Activated CD8-positive, alpha-beta T cell treated with anti-CD3 and anti-CD28 coated beads, Interleukin-2, amount 10 ng/mL, durations not matched to agents 7 days and 5 days (primary cell): ENCODE data around the gene ZNF77. TPM values are rescaled to one million over a fixed set of nuclear protein-coding genes. Genes with fewer than 3 reads are reported as not detected.

Experiments used
- ATAC-seq: fragments of 150-1000 bp; cut with Tn5 transposase; one replicate; pipeline ENCODE4 v1.10.0; 2021; ENCODE audit warnings: moderate library complexity
- CTCF ChIA-PET: fragments of 350-600 bp; sonication (Branson Sonifier 250); formaldehyde crosslinking; loops from one replicate; lab custom pipeline; 2021; ENCODE audit warnings: antibody characterized with exemption; lab: Charles Lee
- POLR2A ChIA-PET: fragments of 350-600 bp; sonication (Branson Sonifier 250); formaldehyde crosslinking; loops from one replicate; lab custom pipeline; 2021; ENCODE audit warnings: antibody characterized with exemption; lab: Charles Lee
- DNase-seq: peaks from one replicate; pipeline ENCODE4 v3.0.0-alpha.2; 2020
- H3K27ac Mint-ChIP-seq: one replicate; pipeline ENCODE4 v1.8.0; 2021; ENCODE audit warnings: mild to moderate bottlenecking, mixed read lengths
- H3K27me3 Mint-ChIP-seq: one replicate; pipeline ENCODE4 v1.8.0; 2021; ENCODE audit warnings: low read depth, mixed read lengths
- H3K36me3 Mint-ChIP-seq: one replicate; pipeline ENCODE4 v1.8.0; 2021; ENCODE audit warnings: low read depth, mixed read lengths
- H3K4me1 Mint-ChIP-seq: one replicate; pipeline ENCODE4 v1.8.0; 2021; ENCODE audit warnings: low read depth, mixed read lengths
- H3K4me3 Mint-ChIP-seq: one replicate; pipeline ENCODE4 v1.8.0; 2021; ENCODE audit warnings: mild to moderate bottlenecking, mixed read lengths
- H3K9me3 Mint-ChIP-seq: one replicate; pipeline ENCODE4 v1.8.0; 2022; ENCODE audit warnings: mixed read lengths; ENCODE audit not compliant: insufficient read depth
- total RNA-seq, 2 experiments: library from RNA; stranded (reverse); gene quantifications; one replicate each; pipeline ENCODE4 v1.2.3, GENCODE V29; 2021

Gene ZNF77
- total RNA-seq, 2 experiments from 2014 or later = 3.7 to 4.3 TPM

DNA sequence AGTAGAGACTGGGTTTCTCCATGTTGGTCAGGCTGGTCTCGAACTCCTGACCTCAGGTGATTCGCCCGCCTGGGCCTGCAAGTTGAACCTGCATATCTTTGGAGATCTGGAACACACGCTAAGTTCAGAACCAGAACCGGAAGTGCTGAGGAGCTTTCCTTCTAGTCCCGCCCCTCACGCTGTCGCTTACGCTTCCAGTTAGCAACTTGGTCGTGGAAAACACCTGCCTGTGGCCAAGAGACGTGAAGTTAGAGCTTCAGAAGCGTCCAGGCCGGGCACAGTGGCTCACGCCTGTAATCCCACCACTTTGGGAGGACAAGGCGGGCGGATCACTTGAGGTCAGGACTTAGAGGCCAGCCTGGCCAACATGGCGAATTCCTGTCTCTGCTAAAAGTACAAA, 59.0 kb downstream of the ZNF77 start:
- Mint-ChIP-seq H3K9me3 (no peaks in the 10 kb centered on the region), H3K4me1 (peaks cover 5% of the 10 kb centered on the region), H3K4me3 (no peak overlapping the region), H3K27ac (no peak overlapping the region), H3K36me3 (no peaks in the 10 kb centered on the region), H3K27me3 (no peaks in the 10 kb centered on the region)
- no peak for ATAC-seq
- ChIA-PET CTCF (interaction anchor here (1.4 to 1.8 kb wide), 2 partner anchors 38 to 65 kb away, joined by 3 to 5 read pairs; no protein-coding TSS in a partner anchor), POLR2A (no interaction called here)
- DNase-seq = no peak

DNA sequence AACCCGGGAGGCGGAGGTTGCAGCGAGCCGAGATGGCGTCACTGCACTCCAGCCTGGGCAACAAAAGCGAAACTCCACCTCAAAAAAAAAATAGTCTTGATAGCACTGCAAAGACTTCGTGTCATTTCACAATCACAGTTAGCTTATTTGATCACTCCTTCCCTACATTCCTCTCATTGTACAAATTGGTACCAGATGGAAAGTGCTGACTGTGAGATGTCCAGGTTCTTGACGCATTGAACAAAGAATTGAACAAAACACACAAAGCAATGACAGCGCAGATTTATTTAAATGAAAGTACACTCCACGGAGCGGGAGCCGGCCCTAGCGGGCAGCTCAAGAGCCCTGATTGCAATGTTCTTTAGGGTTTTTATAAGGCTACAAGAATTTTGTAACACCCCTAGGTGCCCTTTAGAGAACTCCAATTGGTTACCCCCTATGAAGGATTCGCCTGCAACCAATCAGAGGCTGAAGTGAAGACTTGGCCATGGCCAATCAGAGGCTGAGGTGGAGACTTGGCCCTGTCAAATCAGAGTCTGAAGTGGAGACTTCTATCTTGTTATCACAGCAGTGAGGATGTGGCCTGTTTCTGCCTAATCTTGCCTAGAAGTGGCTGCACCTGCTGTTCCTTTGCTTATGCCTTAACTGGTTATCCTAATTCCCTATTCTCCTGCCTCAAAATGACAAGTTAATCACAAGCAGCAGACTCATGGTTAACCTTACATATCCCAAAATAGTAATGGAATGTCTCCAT, 60.9 kb downstream of the ZNF77 start:
- no peaks in the 10 kb centered on the region for H3K27me3 Mint-ChIP-seq
- ATAC-seq (no peak), DNase-seq (no peak)
- H3K36me3 Mint-ChIP-seq = no peaks in the 10 kb centered on the region
- H3K4me1 Mint-ChIP-seq = peaks cover 5% of the 10 kb centered on the region
- no peaks in the 10 kb centered on the region for H3K9me3 Mint-ChIP-seq
- ChIA-PET POLR2A (no interaction called here), CTCF (no interaction called here)
- no peak overlapping the region for H3K4me3 Mint-ChIP-seq
- H3K27ac Mint-ChIP-seq = no peak overlapping the region

Other genes with a start within 250 kb of the ZNF77 start
- gene GNG7, start 242.3 kb downstream of the ZNF77 start, total RNA-seq = under 1 TPM; 0.08 to 0.13 TPM
- not detected for gene DIRAS1, start 223.6 kb downstream of the ZNF77 start, total RNA-seq
- 10 to 100 TPM; 28.1 to 38.2 TPM for gene SLC39A3, start 205.0 kb downstream of the ZNF77 start, total RNA-seq
- 10 to 100 TPM; 51.0 to 51.1 TPM for gene SGTA, start 161.7 kb downstream of the ZNF77 start, total RNA-seq
- 100 to 1,000 TPM; 106 to 121 TPM for gene THOP1, start 159.5 kb downstream of the ZNF77 start, total RNA-seq
- 1 to 10 TPM; 2.1 to 2.5 TPM for gene ZNF554, start 125.1 kb downstream of the ZNF77 start, total RNA-seq
- gene ZNF555, start 103.5 kb downstream of the ZNF77 start, total RNA-seq = 1 to 10 TPM; 1.9 to 2.6 TPM
- gene ZNF556, start 77.6 kb downstream of the ZNF77 start, total RNA-seq = not detected
- 1 to 10 TPM; 4.0 to 4.5 TPM for gene ZNF57, start 44.0 kb downstream of the ZNF77 start, total RNA-seq
- gene TLE6, start 32.6 kb upstream of the ZNF77 start, total RNA-seq = 1 to 10 TPM; 2.0 to 2.7 TPM
- gene TLE2, start 84.3 kb upstream of the ZNF77 start, total RNA-seq = under 1 TPM; 0.24 to 0.57 TPM
- gene TLE5, start 117.5 kb upstream of the ZNF77 start, total RNA-seq = 100 to 1,000 TPM; 635 to 655 TPM
- under 1 TPM; 0.08 to 0.71 TPM for gene GNA11, start 149.4 kb upstream of the ZNF77 start, total RNA-seq
- gene GNA15, start 191.1 kb upstream of the ZNF77 start, total RNA-seq = 10 to 100 TPM; 23.8 to 24.5 TPM
- 100 to 1,000 TPM; 140 TPM for gene S1PR4, start 233.8 kb upstream of the ZNF77 start, total RNA-seq
- 10 to 100 TPM; 66.3 to 67.3 TPM for gene NCLN, start 241.0 kb upstream of the ZNF77 start, total RNA-seq